K562 (cell line): ENCODE measurements around the gene RALA.

Experiments
- CHD7 ChIP-seq: fragments of 200-600 bp; sonication (generic); IDR thresholded peaks from one replicate; pipeline ENCODE4 v1.6.1; 2012; ENCODE audit warnings: mild to moderate bottlenecking, low read depth, low read length, inconsistent platforms
- FOXM1 ChIP-seq, 2 experiments: fragments of 450-650 bp in 1 of 2; sonication (generic) in 1 of 2; formaldehyde crosslinking in 1 of 2; IDR thresholded peaks; 2 replicates each; pipeline versions ENCODE4 v1.6.1 to v1.9.0; 2017 to 2022; ENCODE audit warnings: low read depth in 2 of 2, mild to moderate bottlenecking in 2 of 2, missing genetic modification reagents in 1 of 2, moderate library complexity in 1 of 2
- KLF6 ChIP-seq: fragments of 250-450 bp; sonication (Bioruptor Pico); IDR thresholded peaks from 2 replicates; pipeline ENCODE4 v1.4.0; 2020; ENCODE audit warnings: mild to moderate bottlenecking, moderate library complexity, borderline replicate concordance
- PHF8 ChIP-seq: fragments of 200-600 bp; sonication (generic); IDR thresholded peaks from 2 replicates; pipeline ENCODE4 v1.6.1; 2012; ENCODE audit warnings: mixed run types, mild to moderate bottlenecking, inconsistent platforms, low read length, moderate library complexity, borderline replicate concordance
- POLR2AphosphoS5 ChIP-seq: IDR thresholded peaks from 2 replicates; pipeline ENCODE4 v1.6.1; 2011; ENCODE audit warnings: mild to moderate bottlenecking, low read depth, low read length, moderate library complexity; ENCODE audit not compliant: control insufficient read depth, insufficient read depth
- PTBP1 ChIP-seq: fragments of 200-400 bp; formaldehyde crosslinking; IDR thresholded peaks from 2 replicates; pipeline ENCODE4 v1.6.1; 2017; ENCODE audit warnings: low read depth, low read length
- RAD21 ChIP-seq, 2 experiments: fragments of 250-450 bp in 1 of 2; fragments of 450-650 bp in 1 of 2; sonication (Bioruptor Pico) in 1 of 2; formaldehyde crosslinking in 1 of 2; IDR thresholded peaks in 1 of 2; conservative IDR thresholded peaks in 1 of 2; 2 replicates each; pipeline versions ENCODE4 v1.4.0 to v1.8.0; 2020 to 2022; ENCODE audit warnings: mild to moderate bottlenecking in 2 of 2, moderate library complexity in 1 of 2
- SLC30A9 ChIP-seq: fragments of 250-450 bp; sonication (Bioruptor Pico); IDR thresholded peaks from 2 replicates; pipeline ENCODE4 v1.8.0; 2022; ENCODE audit warnings: mild to moderate bottlenecking, moderate library complexity
- ZNF589 ChIP-seq: fragments of 200-800 bp; sonication (Bioruptor generic); IDR thresholded peaks from 2 replicates; pipeline ENCODE4 v1.6.1; 2016; ENCODE audit warnings: low read depth, missing genetic modification characterization, missing compliant biosample characterization
- TF ChIP-seq, protein P1 (sequence below): sonication (generic); formaldehyde crosslinking; IDR thresholded peaks from 2 replicates; pipeline ENCODE4 v1.8.1; 2022; ENCODE audit warnings: missing genetic modification reagents

DNA sequence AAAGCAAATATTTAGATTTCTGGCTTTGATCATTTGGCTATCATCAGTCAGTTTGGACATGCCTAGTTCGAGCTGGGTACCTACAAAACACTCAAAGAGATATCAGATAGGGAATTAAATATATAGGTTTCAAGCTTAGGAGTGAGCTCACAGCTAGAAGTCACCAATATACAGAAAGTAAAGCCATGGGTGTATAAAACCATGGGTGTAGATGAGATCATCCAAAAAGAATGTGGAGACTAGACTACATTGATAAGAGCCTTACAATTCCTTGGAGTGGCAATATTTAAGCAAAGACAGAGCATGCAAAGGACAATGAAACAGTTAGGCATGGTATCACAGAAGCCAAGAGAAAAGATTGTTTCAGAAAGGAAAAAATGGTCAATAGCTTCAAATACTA, 7.2 kb upstream of the RALA start:
- TF ChIP-seq POLR2AphosphoS5 (no peak), PTBP1 (no peak), PHF8 (no peak), KLF6 (no peak), FOXM1 (IDR thresholded peaks at IDR 0.05; ENCODE audit: low read depth) (no peak), FOXM1 (CRISPR knock-in tag; IDR thresholded peaks at IDR 0.05; ENCODE audit: low read depth) (no peak), CHD7 (no peak), SLC30A9 (CRISPR knock-in tag) (no peak), RAD21 (CRISPR knock-in tag; conservative IDR thresholded peaks at IDR 0.05 in 1 of 2, IDR thresholded peaks at IDR 0.05 in 1 of 2) (no peak), ZNF589 (no peak)
- TF ChIP-seq, protein P1, sequence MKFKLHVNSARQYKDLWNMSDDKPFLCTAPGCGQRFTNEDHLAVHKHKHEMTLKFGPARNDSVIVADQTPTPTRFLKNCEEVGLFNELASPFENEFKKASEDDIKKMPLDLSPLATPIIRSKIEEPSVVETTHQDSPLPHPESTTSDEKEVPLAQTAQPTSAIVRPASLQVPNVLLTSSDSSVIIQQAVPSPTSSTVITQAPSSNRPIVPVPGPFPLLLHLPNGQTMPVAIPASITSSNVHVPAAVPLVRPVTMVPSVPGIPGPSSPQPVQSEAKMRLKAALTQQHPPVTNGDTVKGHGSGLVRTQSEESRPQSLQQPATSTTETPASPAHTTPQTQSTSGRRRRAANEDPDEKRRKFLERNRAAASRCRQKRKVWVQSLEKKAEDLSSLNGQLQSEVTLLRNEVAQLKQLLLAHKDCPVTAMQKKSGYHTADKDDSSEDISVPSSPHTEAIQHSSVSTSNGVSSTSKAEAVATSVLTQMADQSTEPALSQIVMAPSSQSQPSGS (CRISPR knock-in tag): no peak
